MM.1S (cell line): ENCODE results near the gene KCNQ4.

Experiments used
- DNase-seq: peaks from one replicate; pipeline ENCODE4 v3.0.0-alpha.2; 2015
- H2AFZ ChIP-seq: fragments of 300-600 bp; sonication (generic); 2 replicates; pipeline ENCODE4 v1.6.0; 2016; ENCODE audit warnings: antibody characterized with exemption, low read length
- H3F3A ChIP-seq: fragments of 300-600 bp; sonication (generic); 2 replicates; pipeline ENCODE4 v1.6.1; 2016; ENCODE audit warnings: mild to moderate bottlenecking, antibody characterized with exemption, low read length, moderate library complexity, mixed read lengths; ENCODE audit not compliant: insufficient read depth
- H3K27ac ChIP-seq: fragments of 300-600 bp; sonication (generic); 2 replicates; pipeline ENCODE4 v1.5.1; 2016; ENCODE audit warnings: mild to moderate bottlenecking, low read length
- H3K27me3 ChIP-seq: fragments of 300-600 bp; sonication (generic); replicated peaks from 2 replicates; pipeline ENCODE4 v1.6.0; 2016; ENCODE audit warnings: low read length; ENCODE audit not compliant: insufficient read depth
- H3K36me3 ChIP-seq: fragments of 300-600 bp; sonication (generic); replicated peaks from 2 replicates; pipeline ENCODE4 v1.6.1; 2016; ENCODE audit warnings: mild to moderate bottlenecking, low read length, mixed read lengths; ENCODE audit not compliant: insufficient read depth
- H3K4me1 ChIP-seq: fragments of 300-600 bp; sonication (generic); 2 replicates; pipeline ENCODE4 v1.6.1; 2016; ENCODE audit warnings: low read length, mixed read lengths
- H3K4me2 ChIP-seq: fragments of 300-600 bp; sonication (generic); 2 replicates; pipeline ENCODE4 v1.6.0; 2016; ENCODE audit warnings: low read depth, low read length
- H3K4me3 ChIP-seq: fragments of 300-600 bp; sonication (generic); 2 replicates; pipeline ENCODE4 v1.5.1; 2016; ENCODE audit warnings: low read length, mixed read lengths
- H3K79me2 ChIP-seq: fragments of 300-600 bp; sonication (generic); 2 replicates; pipeline ENCODE4 v1.6.1; 2016; ENCODE audit warnings: mixed run types, low read length, mixed read lengths
- H3K9ac ChIP-seq: fragments of 300-600 bp; sonication (generic); 2 replicates; pipeline ENCODE4 v1.6.1; 2016; ENCODE audit warnings: low read length, mixed read lengths
- H3K9me2 ChIP-seq: fragments of 300-600 bp; sonication (generic); replicated peaks from 2 replicates; pipeline ENCODE4 v1.6.1; 2016; ENCODE audit warnings: mild to moderate bottlenecking, low read length, mixed read lengths; ENCODE audit not compliant: insufficient read depth
- H3K9me3 ChIP-seq: fragments of 300-600 bp; sonication (generic); replicated peaks from 2 replicates; pipeline ENCODE4 v1.6.1; 2016; ENCODE audit warnings: mild to moderate bottlenecking, low read length, mixed read lengths; ENCODE audit not compliant: insufficient read depth
- H4K20me1 ChIP-seq: fragments of 300-600 bp; sonication (generic); 2 replicates; pipeline ENCODE4 v1.6.1; 2016; ENCODE audit warnings: mild to moderate bottlenecking, low read length, moderate library complexity, mixed read lengths; ENCODE audit not compliant: insufficient read depth
- CTCF ChIP-seq: fragments of 300-600 bp; sonication (generic); IDR thresholded peaks from 2 replicates; pipeline ENCODE4 v1.5.1; 2016; ENCODE audit warnings: antibody characterized with exemption, low read length, mixed read lengths
- EZH2 ChIP-seq: fragments of 300-600 bp; sonication (generic); optimal IDR thresholded peaks from 2 replicates; pipeline ENCODE3; 2017; ENCODE audit warnings: low read depth, mild to moderate bottlenecking, antibody characterized with exemption, low read length, mixed read lengths
- EZH2phosphoT487 ChIP-seq: fragments of 300-600 bp; sonication (generic); IDR thresholded peaks from 2 replicates; pipeline ENCODE4 v1.6.1; 2018; ENCODE audit warnings: antibody characterized with exemption, low read length

The KCNQ4 gene

GRCh38 chr1:40803447-40803846 lies 19.9 kb downstream of the KCNQ4 start:
- H3K36me3 ChIP-seq = no peaks in the 10 kb centered on the region
- H3K79me2 ChIP-seq = no peaks in the 10 kb centered on the region
- peaks cover 11% of the 10 kb centered on the region for H3K4me1 ChIP-seq
- H2AFZ ChIP-seq = no peak overlapping the region
- H4K20me1 ChIP-seq = no peaks in the 10 kb centered on the region
- H3K4me3 ChIP-seq = no peak overlapping the region
- H3K27me3 ChIP-seq = no peaks in the 10 kb centered on the region
- DNase-seq = no peak
- no peak overlapping the region for H3K27ac ChIP-seq
- no peak overlapping the region for H3K9ac ChIP-seq
- no peaks in the 10 kb centered on the region for H3K9me2 ChIP-seq
- H3K9me3 ChIP-seq = no peaks in the 10 kb centered on the region
- no peak overlapping the region for H3K4me2 ChIP-seq
- H3F3A ChIP-seq = peaks cover 17% of the 10 kb centered on the region; the same call in 1 of the 2 replicates
- TF ChIP-seq EZH2 = no peak

GRCh38 chr1:40803902-40804301 lies 20.3 kb downstream of the KCNQ4 start:
- H3K4me2 ChIP-seq = no peak overlapping the region

DNA sequence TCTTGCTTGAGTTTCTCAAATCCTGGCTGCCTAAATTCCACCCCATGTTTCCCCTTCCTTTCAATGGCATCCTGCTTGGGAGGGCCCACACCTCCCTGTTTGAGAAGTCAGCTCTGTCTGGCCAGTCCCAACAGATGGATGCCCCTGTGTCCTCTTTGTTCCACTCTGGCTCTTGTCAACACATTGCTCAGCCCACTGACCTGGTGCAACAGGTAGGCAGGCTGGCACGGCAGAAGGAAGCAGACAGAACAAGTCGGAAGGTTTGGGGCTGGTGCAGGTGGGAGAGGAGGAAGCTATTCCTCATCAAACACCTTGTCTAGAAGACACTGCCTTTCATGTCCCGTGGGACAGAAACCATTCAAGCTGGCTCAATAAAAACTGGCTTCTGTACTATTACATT lies 22.7 kb downstream of the KCNQ4 start:
- TF ChIP-seq EZH2 (no peak), CTCF (no peak), EZH2phosphoT487 (no peak)
- H3K9me3 ChIP-seq = no peaks in the 10 kb centered on the region
- H2AFZ ChIP-seq = no peak overlapping the region
- no peak for DNase-seq
- peaks cover 17% of the 10 kb centered on the region; the same call in 1 of the 2 replicates for H3F3A ChIP-seq
- no peak overlapping the region for H3K4me2 ChIP-seq
- no peaks in the 10 kb centered on the region for H3K79me2 ChIP-seq
- no peaks in the 10 kb centered on the region for H3K27me3 ChIP-seq
- no peaks in the 10 kb centered on the region for H3K9me2 ChIP-seq
- no peaks in the 10 kb centered on the region for H4K20me1 ChIP-seq
- no peak overlapping the region for H3K9ac ChIP-seq
- H3K4me3 ChIP-seq = no peak overlapping the region
- H3K27ac ChIP-seq = no peak overlapping the region
- H3K36me3 ChIP-seq = no peaks in the 10 kb centered on the region
- peaks cover 21% of the 10 kb centered on the region for H3K4me1 ChIP-seq

More at GRCh38 chr1:40803902-40804301, 20.3 kb downstream of the KCNQ4 start:
- no peaks in the 10 kb centered on the region for H3K9me2 ChIP-seq
- no peaks in the 10 kb centered on the region for H3K79me2 ChIP-seq
- peaks cover 13% of the 10 kb centered on the region for H3K4me1 ChIP-seq
- TF ChIP-seq EZH2phosphoT487 (no peak), CTCF (no peak), EZH2 (no peak)
- H3K4me3 ChIP-seq = no peak overlapping the region
- no peaks in the 10 kb centered on the region for H4K20me1 ChIP-seq
- H3K36me3 ChIP-seq = no peaks in the 10 kb centered on the region
- no peak overlapping the region for H3K27ac ChIP-seq
- H3K9me3 ChIP-seq = no peaks in the 10 kb centered on the region
- H3K27me3 ChIP-seq = no peaks in the 10 kb centered on the region
- no peak for DNase-seq
- H3K9ac ChIP-seq = no peak overlapping the region
- H3F3A ChIP-seq = peaks cover 17% of the 10 kb centered on the region; the same call in 1 of the 2 replicates
- no peak overlapping the region for H2AFZ ChIP-seq
